ENCODE data around the gene APLN. TPM values are rescaled to one million over a fixed set of nuclear protein-coding genes. Genes with fewer than 3 reads are reported as not detected.

The APLN gene
- total RNA-seq, 6 experiments from 2014 or later: 0.09 to 0.37 (median 0.27) TPM; not detected in 1

DNA sequence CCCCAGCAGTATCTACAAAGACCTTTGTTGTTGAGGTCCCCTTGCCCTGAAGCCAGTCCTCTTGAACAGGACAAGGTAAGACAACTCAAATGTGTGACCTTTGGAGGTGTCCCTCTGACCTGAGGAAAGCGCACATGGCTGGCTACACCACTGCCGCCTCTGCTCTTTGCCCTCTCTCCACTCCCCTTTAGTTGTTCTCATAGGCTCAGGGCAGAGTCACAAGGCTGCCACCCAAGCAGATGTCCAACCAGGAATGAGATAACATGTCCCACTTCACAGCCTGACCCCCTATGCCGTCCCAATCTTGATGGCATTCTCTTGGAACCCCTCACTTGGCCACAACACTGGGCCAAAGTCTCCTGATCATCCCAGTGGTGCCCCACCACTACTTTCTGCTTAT, 46.3 kb downstream of the APLN start:
- H3K27me3 Mint-ChIP-seq (ENCODE audit: insufficient read depth): no peaks in the 10 kb centered on the region; the same call in 1 of the 2 replicates
- H3K9me3 Mint-ChIP-seq: no peaks in the 10 kb centered on the region
- TF ChIP-seq CTCF (IDR thresholded peaks at IDR 0.05): no peak
- no peak overlapping the region for H3K27ac Mint-ChIP-seq
- H3K4me3 Mint-ChIP-seq: no peak overlapping the region
- H3K36me3 Mint-ChIP-seq (ENCODE audit: low read depth): no peaks in the 10 kb centered on the region
- H3K4me1 Mint-ChIP-seq (ENCODE audit: low read depth): peaks cover 23% of the 10 kb centered on the region
- DNase-seq: no peak

- peak overlapping the region; percentile 6 for H3K4me3 Mint-ChIP-seq
- H3K27ac Mint-ChIP-seq: no peak overlapping the region
- DNase-seq: peak; percentile 8
- H3K4me1 Mint-ChIP-seq (ENCODE audit: low read depth): peaks cover 23% of the 10 kb centered on the region
- no peaks in the 10 kb centered on the region for H3K36me3 Mint-ChIP-seq (ENCODE audit: low read depth)
- TF ChIP-seq CTCF (IDR thresholded peaks at IDR 0.05): peak; percentile 81
- no peaks in the 10 kb centered on the region for H3K9me3 Mint-ChIP-seq
- no peaks in the 10 kb centered on the region; the same call in 1 of the 2 replicates for H3K27me3 Mint-ChIP-seq (ENCODE audit: insufficient read depth)
Measured at GRCh38 chrX:129606918-129607317, 47.8 kb downstream of the APLN start.

- peak; percentile 76 for TF ChIP-seq CTCF (IDR thresholded peaks at IDR 0.05)
- H3K36me3 Mint-ChIP-seq (ENCODE audit: low read depth): no peaks in the 10 kb centered on the region
- no peak overlapping the region for H3K27ac Mint-ChIP-seq
- H3K27me3 Mint-ChIP-seq (ENCODE audit: insufficient read depth): peaks cover 2% of the 10 kb centered on the region; the same call in 1 of the 2 replicates
- no peak for DNase-seq
- peaks cover 15% of the 10 kb centered on the region for H3K4me1 Mint-ChIP-seq (ENCODE audit: low read depth)
- no peaks in the 10 kb centered on the region for H3K9me3 Mint-ChIP-seq
- H3K4me3 Mint-ChIP-seq: no peak overlapping the region
Measured at GRCh38 chrX:129600981-129601424, 53.8 kb downstream of the APLN start.

DNA sequence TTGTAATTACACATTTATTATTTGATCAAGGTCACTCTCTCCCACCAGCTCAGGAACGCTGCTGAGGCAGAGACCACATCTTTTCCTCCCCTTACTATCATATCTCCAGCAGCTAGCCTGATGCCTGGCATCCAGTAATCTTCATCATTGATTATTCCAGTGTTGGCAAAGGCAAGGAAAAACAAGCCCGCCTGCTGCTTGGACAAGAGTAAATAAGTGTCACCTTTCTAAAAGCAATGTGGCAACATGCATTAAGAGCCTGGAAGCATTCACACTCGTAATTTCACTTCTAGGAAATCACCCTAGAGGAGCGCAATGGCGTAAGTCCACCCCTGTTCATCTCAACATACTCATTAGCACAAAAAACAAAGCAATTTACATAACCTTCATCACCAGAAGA, 54.8 kb downstream of the APLN start:
- Mint-ChIP-seq H3K4me3 (no peak overlapping the region), H3K36me3 (ENCODE audit: low read depth) (no peaks in the 10 kb centered on the region), H3K9me3 (no peaks in the 10 kb centered on the region), H3K27ac (no peak overlapping the region), H3K27me3 (ENCODE audit: insufficient read depth) (peaks cover 2% of the 10 kb centered on the region; the same call in 1 of the 2 replicates), H3K4me1 (ENCODE audit: low read depth) (peaks cover 9% of the 10 kb centered on the region)
- no peak for TF ChIP-seq CTCF (IDR thresholded peaks at IDR 0.05)
- no peak for DNase-seq

- no peaks in the 10 kb centered on the region for H3K36me3 Mint-ChIP-seq (ENCODE audit: low read depth)
- peaks cover 9% of the 10 kb centered on the region for H3K4me1 Mint-ChIP-seq (ENCODE audit: low read depth)
- no peak for TF ChIP-seq CTCF (IDR thresholded peaks at IDR 0.05)
- no peak overlapping the region for H3K27ac Mint-ChIP-seq
- no peak for DNase-seq
- peaks cover 2% of the 10 kb centered on the region; the same call in 1 of the 2 replicates for H3K27me3 Mint-ChIP-seq (ENCODE audit: insufficient read depth)
- no peaks in the 10 kb centered on the region for H3K9me3 Mint-ChIP-seq
- no peak overlapping the region for H3K4me3 Mint-ChIP-seq
Measured at GRCh38 chrX:129599499-129599898, 55.3 kb downstream of the APLN start.

- H3K9me3 Mint-ChIP-seq: no peaks in the 10 kb centered on the region
Measured at GRCh38 chrX:129597905-129598304, 56.9 kb downstream of the APLN start.

More at GRCh38 chrX:129597905-129598304, 56.9 kb downstream of the APLN start:
- peaks cover 5% of the 10 kb centered on the region for H3K4me1 Mint-ChIP-seq (ENCODE audit: low read depth)
- H3K27me3 Mint-ChIP-seq (ENCODE audit: insufficient read depth): peaks cover 2% of the 10 kb centered on the region; the same call in 1 of the 2 replicates
- no peak for TF ChIP-seq CTCF (IDR thresholded peaks at IDR 0.05)
- DNase-seq: no peak
- H3K27ac Mint-ChIP-seq: no peak overlapping the region
- H3K36me3 Mint-ChIP-seq (ENCODE audit: low read depth): no peaks in the 10 kb centered on the region
- H3K4me3 Mint-ChIP-seq: no peak overlapping the region

Measured in HFFc6 (cell line).